Measurements from ENCODE around the gene NRDC.

NRDC gene

GRCh38 chr1:51758310-51758709 lies 120.2 kb downstream of the NRDC start:
- DNase-seq (ENCODE audit: low read depth), result no peak

- no peak for DNase-seq (ENCODE audit: low read depth)
These were observed 122.2 kb downstream of the NRDC start for GRCh38 chr1:51756290-51756689.

GRCh38 chr1:51755437-51755836 lies 123.1 kb downstream of the NRDC start:
- DNase-seq (ENCODE audit: low read depth), result no peak

GRCh38 chr1:51754666-51755065 lies 123.9 kb downstream of the NRDC start:
- no peak for DNase-seq (ENCODE audit: low read depth)

GRCh38 chr1:51753969-51754368 lies 124.6 kb downstream of the NRDC start:
- DNase-seq (ENCODE audit: low read depth), result no peak

- no peak for DNase-seq (ENCODE audit: low read depth)
These were observed 126.2 kb downstream of the NRDC start for GRCh38 chr1:51752073-51752948.

GRCh38 chr1:51750729-51751128 lies 127.8 kb downstream of the NRDC start:
- DNase-seq (ENCODE audit: low read depth), result no peak

GRCh38 chr1:51750218-51750617 lies 128.3 kb downstream of the NRDC start:
- no peak for DNase-seq (ENCODE audit: low read depth)

- DNase-seq (ENCODE audit: low read depth), result no peak
These were observed 129.4 kb downstream of the NRDC start for GRCh38 chr1:51749151-51749550.

GRCh38 chr1:51745304-51745570 lies 133.3 kb downstream of the NRDC start:
- DNase-seq (ENCODE audit: low read depth), result no peak

GRCh38 chr1:51744506-51745303 lies 133.8 kb downstream of the NRDC start:
- no peak for DNase-seq (ENCODE audit: low read depth)

- no peak for DNase-seq (ENCODE audit: low read depth)
These were observed 137.3 kb downstream of the NRDC start for GRCh38 chr1:51741121-51741681.

- no peak for DNase-seq (ENCODE audit: low read depth)
These were observed 137.9 kb downstream of the NRDC start for GRCh38 chr1:51740652-51741051.

All from activated T-cell treated with anti-CD3 and anti-CD28 coated beads for 24 hours (primary cell).